ENCODE results near the gene OR5L2.
"Not testable (repeated sequence)": the region's sequence is repeated elsewhere in the genome, so short reads cannot be mapped to it uniquely, and the experiment has no call there.

OR5L2 gene

DNA sequence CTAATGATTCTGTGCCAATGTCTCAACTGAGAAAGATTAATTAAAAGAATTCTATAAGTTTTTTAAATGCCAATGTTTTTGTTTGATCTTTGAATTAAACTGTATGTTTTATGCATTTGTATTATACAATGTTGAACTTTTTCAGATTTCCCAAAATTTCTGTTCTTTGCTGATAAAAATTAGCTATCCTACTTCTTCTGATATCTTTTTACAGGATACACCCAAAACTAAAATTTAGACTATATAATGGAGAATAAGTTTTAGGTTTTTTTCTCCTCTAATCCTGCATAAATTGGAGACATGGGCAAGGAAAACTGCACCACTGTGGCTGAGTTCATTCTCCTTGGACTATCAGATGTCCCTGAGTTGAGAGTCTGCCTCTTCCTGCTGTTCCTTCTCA, at the start of gene OR5L2:
OR5L2 (plus strand) TSS at position 301 of the 400 bp plus-strand sequence; CDS start at position 301, 0 bp downstream.
- no peak for DNase-seq (ENCODE audit: low read depth)

- no peak for DNase-seq (ENCODE audit: low read depth)
Observed at GRCh38 chr11:55791606-55792005, 35.4 kb upstream of the OR5L2 start.

DNA sequence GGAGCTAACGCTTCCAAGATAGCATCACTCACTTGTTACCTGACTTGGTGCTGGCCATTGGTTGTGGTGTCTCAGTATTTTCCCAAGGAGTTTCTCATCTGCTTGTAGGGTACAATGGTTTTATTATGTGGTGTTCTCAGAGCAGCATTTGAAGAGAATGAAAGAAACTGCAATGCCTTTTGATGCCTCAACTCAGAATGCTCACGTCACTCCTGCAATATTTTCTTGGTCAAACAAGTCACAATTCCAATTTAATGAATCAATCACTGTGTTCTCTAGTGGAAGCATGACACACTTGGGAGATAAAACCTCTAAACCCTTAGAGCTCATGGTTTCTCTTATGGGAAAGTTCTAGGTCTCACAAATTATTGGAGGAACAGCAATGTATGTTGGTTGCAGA, 33.7 kb upstream of the OR5L2 start:
- no peak for DNase-seq (ENCODE audit: low read depth)

DNA sequence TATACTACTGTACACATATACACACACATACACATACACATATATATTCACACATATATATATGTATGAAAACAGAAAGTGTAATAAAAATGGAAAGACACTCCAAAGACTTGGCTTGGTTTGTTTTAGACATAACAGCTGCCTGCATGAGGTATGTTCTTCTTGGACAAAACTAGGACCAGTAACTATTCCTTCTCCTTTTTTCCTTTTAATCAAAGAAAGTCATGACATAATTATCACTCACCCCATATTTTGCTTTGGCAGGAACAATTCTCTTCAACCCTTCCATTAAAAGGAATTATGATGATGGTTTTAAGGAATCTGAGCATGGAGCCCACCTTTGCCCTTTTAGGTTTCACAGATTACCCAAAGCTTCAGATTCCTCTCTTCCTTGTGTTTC, 31.8 kb upstream of the OR5L2 start, which contains the start of gene OR5D14:
OR5D14 (plus strand) TSS at position 301 of the 400 bp plus-strand sequence; CDS start at position 301, 0 bp downstream.
- no peak for DNase-seq (ENCODE audit: low read depth)

DNA sequence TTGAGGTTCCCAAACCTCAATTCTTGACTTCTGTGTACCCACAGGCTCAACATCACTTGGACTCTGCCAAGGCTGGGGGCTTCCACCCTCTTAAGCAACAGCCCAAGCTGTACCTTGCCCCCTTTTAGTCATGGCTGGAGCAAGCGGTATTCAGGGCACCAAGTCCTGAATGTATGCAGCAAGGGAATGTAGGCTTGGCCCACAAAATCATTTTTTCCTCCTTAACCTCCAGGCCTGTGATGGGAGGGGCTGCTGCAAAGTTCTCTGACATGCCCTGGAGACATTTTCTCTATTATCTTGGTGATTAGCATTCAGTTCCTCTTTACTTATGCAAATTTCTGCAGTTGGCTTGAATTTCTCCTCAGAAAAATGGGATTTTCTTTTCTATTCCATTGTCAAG, 20.8 kb upstream of the OR5L2 start:
- DNase-seq (ENCODE audit: low read depth) = no peak

DNA sequence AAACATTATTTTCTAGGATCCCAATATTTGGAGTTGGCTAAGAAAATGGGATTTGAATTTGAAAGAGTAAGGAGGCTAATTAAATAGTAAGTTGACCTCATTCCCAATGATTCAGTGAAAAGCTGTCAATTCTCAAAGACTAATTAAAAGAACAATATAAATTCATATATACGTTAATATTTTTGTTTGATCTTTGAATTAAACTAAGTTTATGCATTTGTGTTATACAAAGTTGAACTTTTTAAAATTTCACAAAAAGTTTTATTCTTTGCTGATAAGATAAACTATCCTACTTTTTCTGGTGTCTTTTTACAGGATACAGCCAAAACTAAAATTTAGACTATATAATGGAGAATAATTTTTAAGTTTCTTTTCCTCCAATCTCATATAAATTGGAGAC, 16.0 kb upstream of the OR5L2 start, which contains the start of gene OR5L1:
OR5L1 (plus strand) TSS at position 301 of the 400 bp plus-strand sequence. CDS start 100 bp downstream, outside the sequence.
- DNase-seq (ENCODE audit: low read depth) = no peak

GRCh38 chr11:55819330-55819729, 7.7 kb upstream of the OR5L2 start, which contains the start of gene OR5D18:
Gene OR5D18 (plus strand): TSS chr11:55819630. CDS start chr11:55819630, 0 bp downstream.
- no peak for DNase-seq (ENCODE audit: low read depth)

DNA sequence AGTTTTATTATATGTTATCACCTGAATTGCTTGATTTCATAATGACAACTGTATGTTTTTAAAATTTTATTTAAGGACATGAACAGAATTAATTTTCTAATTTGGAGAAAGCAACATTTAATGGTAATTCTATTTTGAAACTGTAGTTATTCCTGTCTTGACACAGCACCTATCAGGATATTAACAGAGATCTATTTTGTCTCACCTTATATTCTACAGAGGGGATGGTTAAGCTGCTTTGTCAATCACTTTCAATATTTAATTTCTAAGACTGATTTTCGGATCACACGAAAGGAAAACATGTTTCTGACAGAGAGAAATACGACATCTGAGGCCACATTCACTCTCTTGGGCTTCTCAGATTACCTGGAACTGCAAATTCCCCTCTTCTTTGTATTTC, 11.4 kb downstream of the OR5L2 start, which contains the start of gene OR5D16:
OR5D16 (plus strand) TSS at position 301 of the 400 bp plus-strand sequence; CDS start at position 301, 0 bp downstream.
- DNase-seq (ENCODE audit: low read depth) = no peak

- no peak for DNase-seq (ENCODE audit: low read depth)
Observed at GRCh38 chr11:55847453-55847852, 20.4 kb downstream of the OR5L2 start.

- no peak for DNase-seq (ENCODE audit: low read depth)
Observed at GRCh38 chr11:55849037-55849436, 22.0 kb downstream of the OR5L2 start.

GRCh38 chr11:55852141-55852540, 25.1 kb downstream of the OR5L2 start:
- no peak for DNase-seq (ENCODE audit: low read depth)

DNA sequence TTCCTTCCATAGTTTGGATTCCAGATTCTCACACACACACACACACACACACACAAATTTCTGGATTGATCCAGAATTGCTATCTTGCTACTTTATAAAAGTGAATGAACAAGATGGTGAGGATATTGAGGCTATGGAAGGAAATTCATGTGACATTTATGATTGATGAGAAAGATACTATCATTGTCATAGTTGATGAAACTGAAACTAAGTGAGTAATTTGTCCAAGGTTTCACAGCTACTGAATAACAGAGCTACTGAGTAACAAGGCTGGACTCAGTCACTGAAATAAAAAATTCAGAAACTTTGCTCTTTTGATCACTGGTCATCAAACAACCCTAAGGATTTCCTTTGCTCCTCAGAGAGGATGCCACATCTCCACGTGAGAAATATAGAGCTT, 27.7 kb downstream of the OR5L2 start:
- no peak for DNase-seq (ENCODE audit: low read depth)

GRCh38 chr11:55867354-55867753, 40.3 kb downstream of the OR5L2 start:
- not testable (repeated sequence) for DNase-seq (ENCODE audit: low read depth)

- DNase-seq (ENCODE audit: low read depth) = not testable (repeated sequence)
Observed at GRCh38 chr11:55872731-55873130, 45.7 kb downstream of the OR5L2 start.

DNA sequence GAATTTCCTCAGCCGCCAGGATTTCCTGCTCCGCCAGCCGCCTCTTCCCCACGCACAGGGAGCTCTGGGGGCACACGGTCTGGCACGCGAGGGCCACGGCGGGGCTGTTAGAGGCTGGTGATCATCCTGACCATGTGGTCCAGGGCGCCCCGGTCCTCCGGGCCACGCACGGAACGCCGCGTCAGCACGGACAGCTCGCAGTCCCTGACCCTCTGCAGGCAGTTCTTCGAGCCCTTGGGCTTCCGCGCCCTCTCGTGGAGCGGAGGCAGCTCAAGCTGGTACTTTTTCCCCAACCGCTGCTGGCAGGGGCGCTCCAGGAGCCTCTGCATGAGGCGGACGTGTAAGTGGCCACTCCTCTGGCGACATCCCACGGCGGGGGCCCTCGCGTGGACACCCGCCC, 46.1 kb downstream of the OR5L2 start:
- DNase-seq (ENCODE audit: low read depth) = not testable (repeated sequence)
